Neural crest cell (in vitro differentiated cells): ENCODE data around the gene ATP13A4. TPM values are rescaled to one million over a fixed set of nuclear protein-coding genes. Genes with fewer than 3 reads are reported as not detected.
"Not testable (repeated sequence)": the region's sequence is repeated elsewhere in the genome, so short reads cannot be mapped to it uniquely, and the experiment has no call there.

Experiments used
- DNase-seq: peaks from one replicate; pipeline ENCODE4 v3.0.0; 2021; ENCODE audit warnings: low read depth, mixed read lengths, low spot score
- H3K27ac Mint-ChIP-seq: one replicate; pipeline ENCODE4 v1.8.0; 2021; ENCODE audit warnings: mild to moderate bottlenecking, mixed read lengths; ENCODE audit not compliant: unreplicated experiment
- H3K27me3 Mint-ChIP-seq: 2 replicates; pipeline ENCODE4 v1.8.0; 2021; ENCODE audit warnings: low read depth, mild to moderate bottlenecking, mixed read lengths
- H3K36me3 Mint-ChIP-seq: 2 replicates; pipeline ENCODE4 v1.8.0; 2021; ENCODE audit warnings: low read depth, mild to moderate bottlenecking, mixed read lengths
- H3K4me1 Mint-ChIP-seq: 2 replicates; pipeline ENCODE4 v1.8.0; 2021; ENCODE audit warnings: mixed read lengths
- H3K4me3 Mint-ChIP-seq: one replicate; pipeline ENCODE4 v1.8.0; 2021; ENCODE audit warnings: mild to moderate bottlenecking, mixed read lengths
- H3K9me3 Mint-ChIP-seq: 2 replicates; pipeline ENCODE4 v1.8.0; 2021; ENCODE audit warnings: mixed read lengths
- total RNA-seq: library from RNA; stranded (reverse); gene quantifications from 2 replicates; pipeline ENCODE4 v1.2.1, GENCODE V29; 2021
- TF ChIP-seq, protein P1 (sequence below): fragments of 200-600 bp; sonication (generic); conservative IDR thresholded peaks from 2 replicates; pipeline ENCODE4 v1.5.0; 2021; ENCODE audit warnings: antibody characterized with exemption, mild to moderate bottlenecking

The ATP13A4 gene
- total RNA-seq, 1 donor from 2014 or later, result 0.30 TPM

DNA sequence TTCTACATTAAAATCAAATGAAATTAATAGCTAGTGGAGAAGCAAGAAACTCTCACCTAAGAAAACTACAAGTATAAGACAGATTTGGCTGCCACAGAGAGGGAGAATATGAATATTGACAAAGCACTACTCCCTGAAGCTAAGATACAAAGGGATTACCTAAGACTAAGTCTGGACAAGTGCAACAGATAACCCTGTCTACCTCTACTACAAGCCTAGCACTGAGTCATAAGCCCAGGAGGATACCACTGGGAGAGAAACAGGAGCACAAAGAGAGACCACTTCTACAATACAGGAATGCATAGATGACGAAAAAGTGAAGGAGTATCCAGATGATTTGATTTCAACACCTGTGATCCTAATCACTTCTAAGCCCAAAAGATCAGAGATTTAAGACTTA is 10.4 kb downstream of the ATP13A4 start:
- Mint-ChIP-seq H3K36me3 (no peaks in the 10 kb centered on the region), H3K9me3 (peaks cover 10% of the 10 kb centered on the region), H3K27me3 (no peaks in the 10 kb centered on the region), H3K27ac (no peak overlapping the region), H3K4me3 (no peak overlapping the region), H3K4me1 (peaks cover 8% of the 10 kb centered on the region)
- TF ChIP-seq, protein P1, sequence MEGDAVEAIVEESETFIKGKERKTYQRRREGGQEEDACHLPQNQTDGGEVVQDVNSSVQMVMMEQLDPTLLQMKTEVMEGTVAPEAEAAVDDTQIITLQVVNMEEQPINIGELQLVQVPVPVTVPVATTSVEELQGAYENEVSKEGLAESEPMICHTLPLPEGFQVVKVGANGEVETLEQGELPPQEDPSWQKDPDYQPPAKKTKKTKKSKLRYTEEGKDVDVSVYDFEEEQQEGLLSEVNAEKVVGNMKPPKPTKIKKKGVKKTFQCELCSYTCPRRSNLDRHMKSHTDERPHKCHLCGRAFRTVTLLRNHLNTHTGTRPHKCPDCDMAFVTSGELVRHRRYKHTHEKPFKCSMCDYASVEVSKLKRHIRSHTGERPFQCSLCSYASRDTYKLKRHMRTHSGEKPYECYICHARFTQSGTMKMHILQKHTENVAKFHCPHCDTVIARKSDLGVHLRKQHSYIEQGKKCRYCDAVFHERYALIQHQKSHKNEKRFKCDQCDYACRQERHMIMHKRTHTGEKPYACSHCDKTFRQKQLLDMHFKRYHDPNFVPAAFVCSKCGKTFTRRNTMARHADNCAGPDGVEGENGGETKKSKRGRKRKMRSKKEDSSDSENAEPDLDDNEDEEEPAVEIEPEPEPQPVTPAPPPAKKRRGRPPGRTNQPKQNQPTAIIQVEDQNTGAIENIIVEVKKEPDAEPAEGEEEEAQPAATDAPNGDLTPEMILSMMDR, result no peak
- no peak for DNase-seq

DNA sequence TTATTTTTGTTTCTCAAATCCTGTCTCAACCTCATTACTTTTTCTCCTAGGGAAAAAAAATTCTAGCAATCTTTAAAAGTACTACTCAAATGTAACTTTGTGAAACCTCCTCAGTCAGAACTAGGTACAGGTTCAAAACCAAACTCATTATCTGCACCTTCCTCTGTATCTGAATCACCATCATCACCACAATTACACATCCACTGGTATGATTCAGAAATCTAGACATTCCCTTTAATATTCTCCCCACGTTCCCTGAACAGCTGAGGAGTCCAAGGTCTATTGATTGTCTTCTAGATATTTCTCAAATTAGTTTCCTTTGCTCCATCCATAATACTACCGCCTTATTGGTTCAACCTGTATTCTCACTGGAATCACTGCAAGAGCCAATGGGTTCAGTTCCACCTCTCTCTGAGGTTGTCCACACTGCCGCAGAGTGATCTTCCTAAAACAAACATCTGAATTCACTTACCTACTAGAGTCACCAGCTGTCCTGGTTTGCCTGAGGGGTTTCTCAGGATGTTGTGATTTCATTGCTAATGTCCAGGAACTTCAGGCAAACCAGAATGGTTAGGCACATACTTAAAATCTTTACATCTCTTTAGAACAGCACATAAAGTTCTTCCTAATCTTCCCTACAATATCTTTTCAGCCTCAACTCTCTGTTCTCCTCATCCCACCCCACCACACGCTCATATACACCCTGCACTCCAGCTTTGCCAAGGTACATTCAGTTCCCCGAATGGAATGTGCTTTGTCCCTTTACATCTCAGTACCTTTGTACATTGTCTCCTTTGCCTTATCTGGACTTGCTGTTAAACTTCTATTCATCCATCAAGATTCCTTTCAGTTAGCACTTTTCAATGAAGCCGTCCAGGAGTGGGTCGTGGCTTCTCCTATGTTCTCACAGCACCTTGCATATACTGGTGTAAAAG is 24.2 kb downstream of the ATP13A4 start:
- H3K9me3 Mint-ChIP-seq, result peaks cover 4% of the 10 kb centered on the region
- no peak overlapping the region for H3K4me3 Mint-ChIP-seq
- H3K36me3 Mint-ChIP-seq, result no peaks in the 10 kb centered on the region
- H3K27me3 Mint-ChIP-seq, result peaks cover 15% of the 10 kb centered on the region
- H3K4me1 Mint-ChIP-seq, result no peaks in the 10 kb centered on the region
- no peak overlapping the region for H3K27ac Mint-ChIP-seq
- DNase-seq, result no peak
- TF ChIP-seq, protein P1, result no peak

DNA sequence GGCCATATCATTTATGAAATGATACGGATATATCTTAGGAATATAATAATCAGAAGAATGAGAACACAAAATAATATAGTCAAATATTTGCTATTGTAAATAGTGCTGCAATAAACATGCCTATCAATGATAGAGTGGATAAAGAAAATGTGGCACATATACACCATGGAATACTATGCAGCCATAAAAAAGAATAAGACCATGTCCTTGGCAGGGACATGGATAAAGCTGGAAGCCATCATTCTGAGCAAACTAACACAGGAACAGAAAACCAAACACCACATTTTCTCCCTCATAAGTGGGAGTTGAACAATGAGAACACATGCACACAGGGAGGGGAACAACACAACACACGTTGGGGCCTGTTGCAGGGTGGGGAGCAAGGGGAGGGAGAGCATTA is 28.6 kb downstream of the ATP13A4 start:
- H3K4me1 Mint-ChIP-seq, H3K27ac Mint-ChIP-seq, H3K4me3 Mint-ChIP-seq, DNase-seq, H3K27me3 Mint-ChIP-seq, H3K36me3 Mint-ChIP-seq, H3K9me3 Mint-ChIP-seq: not testable (repeated sequence)

DNA sequence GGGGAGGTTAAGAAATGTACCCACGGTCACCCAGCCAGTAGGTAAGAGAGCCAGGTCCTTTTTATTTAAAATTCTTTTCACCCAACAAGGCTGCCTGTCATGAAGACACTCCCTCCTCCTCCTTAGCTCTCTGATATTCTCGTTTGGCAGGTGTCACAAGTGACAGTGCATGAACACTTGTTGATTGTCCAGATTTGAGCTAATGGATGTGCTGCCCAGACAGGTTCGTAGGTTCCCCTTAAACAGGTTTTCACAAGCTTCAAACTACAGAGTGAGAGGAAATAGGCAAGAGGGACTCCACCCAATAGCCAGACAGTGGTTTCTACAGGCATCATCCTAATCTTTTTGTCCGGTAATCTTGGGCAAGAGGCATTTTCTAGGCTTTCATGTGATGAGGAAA is 32.2 kb downstream of the ATP13A4 start:
- Mint-ChIP-seq H3K4me1 (no peaks in the 10 kb centered on the region), H3K4me3 (no peak overlapping the region), H3K27me3 (peaks cover 2% of the 10 kb centered on the region), H3K36me3 (no peaks in the 10 kb centered on the region), H3K9me3 (no peaks in the 10 kb centered on the region), H3K27ac (no peak overlapping the region)
- TF ChIP-seq, protein P1, result no peak
- no peak for DNase-seq

DNA sequence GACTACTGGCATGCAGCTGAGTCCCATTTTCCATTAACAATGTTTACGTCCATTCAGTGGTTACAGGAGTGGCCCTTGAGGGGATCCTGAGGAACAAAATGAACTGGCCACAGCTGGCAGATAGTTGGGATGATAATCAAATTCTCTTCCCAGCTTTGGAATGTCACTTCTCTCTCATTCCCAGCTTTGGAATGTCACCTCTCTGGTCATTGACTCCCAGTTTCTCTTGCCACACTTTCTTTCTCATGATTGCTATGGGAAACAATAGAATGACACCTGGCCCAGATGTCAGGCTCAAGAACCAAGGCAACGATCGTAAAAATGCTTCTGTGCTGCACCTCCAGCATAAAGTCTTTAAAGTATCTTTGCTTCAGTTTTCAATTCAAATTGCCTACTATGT is 34.0 kb downstream of the ATP13A4 start:
- H3K27me3 Mint-ChIP-seq, result peaks cover 2% of the 10 kb centered on the region
- DNase-seq, result no peak
- no peak overlapping the region for H3K4me3 Mint-ChIP-seq
- H3K36me3 Mint-ChIP-seq, result no peaks in the 10 kb centered on the region
- H3K9me3 Mint-ChIP-seq, result no peaks in the 10 kb centered on the region
- TF ChIP-seq, protein P1, result no peak
- H3K4me1 Mint-ChIP-seq, result no peaks in the 10 kb centered on the region
- no peak overlapping the region for H3K27ac Mint-ChIP-seq

DNA sequence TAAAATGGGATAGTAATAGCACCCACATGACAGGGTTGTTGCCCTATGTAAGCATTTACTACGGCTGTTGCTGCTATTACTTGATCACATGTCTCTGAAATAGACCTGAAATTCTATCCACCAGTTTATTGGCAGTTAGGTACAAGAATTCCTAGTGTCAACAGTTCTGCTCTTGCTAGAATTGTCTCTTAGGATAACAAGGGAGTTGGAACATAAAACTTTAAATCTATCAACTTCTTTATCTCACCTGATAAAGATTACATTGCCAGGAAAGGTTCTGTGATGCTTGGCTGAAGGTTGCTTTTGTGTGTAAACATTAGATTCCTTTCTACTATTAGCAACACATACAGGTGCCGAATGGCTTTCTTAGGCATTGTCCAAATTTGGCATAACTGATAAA is 38.7 kb downstream of the ATP13A4 start:
- no peak for DNase-seq

More for the DNA sequence above, 38.7 kb downstream of the ATP13A4 start:
- Mint-ChIP-seq H3K9me3 (no peaks in the 10 kb centered on the region), H3K4me1 (no peaks in the 10 kb centered on the region), H3K4me3 (no peak overlapping the region), H3K27ac (no peak overlapping the region), H3K36me3 (no peaks in the 10 kb centered on the region), H3K27me3 (peaks cover 5% of the 10 kb centered on the region)
- TF ChIP-seq, protein P1, result no peak
